ENCODE measurements around the gene FRMD4A.
A peak's percentile ranks its signal among the peaks of the same experiment; 100 is the strongest.

GRCh38 chr10:13769946-13770345 is 560.8 kb downstream of the FRMD4A start:
- no peak for TF ChIP-seq ATF2 (IDR thresholded peaks at IDR 0.05; ENCODE audit: low read length)
- TF ChIP-seq MTA3 (IDR thresholded peaks at IDR 0.05; ENCODE audit: borderline replicate concordance, low read length): no peak
- peak; percentile 36 for TF ChIP-seq SKIL (IDR thresholded peaks at IDR 0.05; ENCODE audit: low read depth, poor library complexity, severe bottlenecking)
- no peak for TF ChIP-seq IRF4 (IDR thresholded peaks at IDR 0.05; ENCODE audit: low read depth, low read length)
- no peak for TF ChIP-seq CBX5 (IDR thresholded peaks at IDR 0.05; ENCODE audit: low read depth)
- no peak for TF ChIP-seq CHD2 (IDR thresholded peaks at IDR 0.05; ENCODE audit: borderline replicate concordance, low read depth, low read length)
- no peak for TF ChIP-seq BCL3 (IDR thresholded peaks at IDR 0.05; ENCODE audit: borderline replicate concordance, insufficient read depth, low read depth, low read length, poor library complexity, severe bottlenecking)
- no peak for TF ChIP-seq TCF12 (IDR thresholded peaks at IDR 0.05; ENCODE audit: low read depth, low read length)
- no peak for TF ChIP-seq CTCF (IDR thresholded peaks at IDR 0.05 in 2 of 3, conservative IDR thresholded peaks at IDR 0.05 in 1 of 3; ENCODE audit: control insufficient read depth in 2 of 3, extremely low read depth in 1 of 3, insufficient read depth in 1 of 3, low read depth in 3 of 3, low read length in 3 of 3)

Data from GM12878 (cell line).